IMR-90 (cell line): ENCODE measurements around the gene LEKR1. TPM values are rescaled to one million over a fixed set of nuclear protein-coding genes. Genes with fewer than 3 reads are reported as not detected.

ENCODE experiments used
- ATAC-seq: fragments of 200-7000 bp; cut with Tn5 transposase; 2 replicates; pipeline ENCODE4 v1.9.1; 2020; ENCODE audit warnings: low read depth, mild to moderate bottlenecking, moderate library complexity
- BruUV-seq: library from RNA; stranded (reverse); fragments of 400-500 nt; replicated peaks from 2 replicates; lab custom pipeline; 2021; lab: Mats Ljungman, UMichigan
- CTCF ChIA-PET: fragments of 300-600 bp; formaldehyde crosslinking; extraction: SDS; loops from one replicate; lab custom pipeline; 2021; ENCODE audit warnings: antibody characterized with exemption; lab: Yijun Ruan, JAX
- POLR2A ChIA-PET: fragments of 300-600 bp; sonication (Branson Sonifier 250); formaldehyde crosslinking; loops from one replicate; lab custom pipeline; 2022; ENCODE audit warnings: antibody characterized with exemption; ENCODE audit not compliant: unreplicated experiment; lab: Charles Lee
- DNase-seq: peaks from one replicate; pipeline ENCODE4 v3.0.0; 2013
- H2AFZ ChIP-seq: replicated peaks from 2 replicates; pipeline ENCODE3; 2013; ENCODE audit warnings: low read length, mild to moderate bottlenecking; ENCODE audit not compliant: poor library complexity
- H2AK5ac ChIP-seq: 2 replicates; pipeline ENCODE4 v1.6.1; 2013; ENCODE audit warnings: low read depth, low read length, inconsistent platforms
- H2AK9ac ChIP-seq: replicated peaks from 2 replicates; pipeline ENCODE3; 2013; ENCODE audit warnings: mild to moderate bottlenecking, low read depth, low read length, moderate library complexity; ENCODE audit not compliant: poor library complexity
- H2BK120ac ChIP-seq: 2 replicates; pipeline ENCODE4 v1.6.1; 2013; ENCODE audit warnings: low read depth, low read length, inconsistent platforms
- H2BK15ac ChIP-seq: 3 replicates; pipeline ENCODE4 v1.6.1; 2013; ENCODE audit warnings: low read depth, low read length, inconsistent platforms
- H2BK20ac ChIP-seq: 2 replicates; pipeline ENCODE4 v1.6.1; 2013; ENCODE audit warnings: low read depth, mild to moderate bottlenecking, inconsistent platforms, low read length, moderate library complexity
- H2BK5ac ChIP-seq: 2 replicates; pipeline ENCODE4 v1.6.1; 2013; ENCODE audit warnings: mild to moderate bottlenecking, low read depth, low read length, inconsistent platforms; ENCODE audit not compliant: poor library complexity, severe bottlenecking
- H3K14ac ChIP-seq: replicated peaks from 2 replicates; pipeline ENCODE4 v1.6.1; 2013; ENCODE audit warnings: low read depth, low read length, inconsistent platforms
- H3K18ac ChIP-seq: 2 replicates; pipeline ENCODE4 v1.6.1; 2013; ENCODE audit warnings: low read depth, low read length, control low read depth
- H3K23ac ChIP-seq: 2 replicates; pipeline ENCODE4 v1.6.1; 2013; ENCODE audit warnings: low read depth, low read length, inconsistent platforms
- H3K27ac ChIP-seq: 2 replicates; pipeline ENCODE4 v1.5.1; 2013; ENCODE audit warnings: mild to moderate bottlenecking, control low read depth, low read length; ENCODE audit not compliant: insufficient read depth
- H3K27me3 ChIP-seq: 2 replicates; pipeline ENCODE4 v1.6.1; 2013; ENCODE audit warnings: low read length; ENCODE audit not compliant: control insufficient read depth, insufficient read depth
- H3K36me3 ChIP-seq: 2 replicates; pipeline ENCODE4 v1.6.1; 2013; ENCODE audit warnings: low read length, mixed read lengths; ENCODE audit not compliant: control insufficient read depth, insufficient read depth
- H3K4ac ChIP-seq: 2 replicates; pipeline ENCODE4 v1.6.1; 2013; ENCODE audit warnings: low read depth, low read length, inconsistent platforms
- H3K4me1 ChIP-seq: 2 replicates; pipeline ENCODE4 v1.6.1; 2013; ENCODE audit warnings: low read length, mixed read lengths; ENCODE audit not compliant: control insufficient read depth, insufficient read depth
- H3K4me2 ChIP-seq: 2 replicates; pipeline ENCODE4 v1.6.1; 2013; ENCODE audit warnings: low read depth, mild to moderate bottlenecking, control low read depth, low read length, moderate library complexity
- H3K4me3 ChIP-seq: 2 replicates; pipeline ENCODE4 v1.5.1; 2013; ENCODE audit warnings: low read depth, mild to moderate bottlenecking, control low read depth, low read length, moderate library complexity; ENCODE audit not compliant: insufficient read depth
- H3K56ac ChIP-seq: 2 replicates; pipeline ENCODE4 v1.6.1; 2013; ENCODE audit warnings: low read length, inconsistent platforms; ENCODE audit not compliant: insufficient read depth; ENCODE audit errors: extremely low read depth
- H3K79me1 ChIP-seq, 2 experiments: 2 replicates each; pipeline ENCODE4 v1.6.1; 2013; ENCODE audit warnings: low read length in 2 of 2, inconsistent platforms in 1 of 2, low read depth in 1 of 2
- H3K9ac ChIP-seq: 2 replicates; pipeline ENCODE4 v1.6.1; 2013; ENCODE audit warnings: low read depth, low read length, control low read depth
- H3K9me1 ChIP-seq: 2 replicates; pipeline ENCODE4 v1.6.1; 2013; ENCODE audit warnings: low read length, inconsistent platforms; ENCODE audit not compliant: insufficient read depth
- H3K9me3 ChIP-seq: 2 replicates; pipeline ENCODE4 v1.6.1; 2013; ENCODE audit warnings: low read length; ENCODE audit not compliant: control insufficient read depth, insufficient read depth
- H4K20me1 ChIP-seq: 2 replicates; pipeline ENCODE4 v1.6.1; 2013; ENCODE audit warnings: low read length, inconsistent platforms; ENCODE audit not compliant: insufficient read depth
- H4K5ac ChIP-seq: 2 replicates; pipeline ENCODE4 v1.6.1; 2013; ENCODE audit warnings: mild to moderate bottlenecking, low read depth, low read length, control low read depth
- H4K8ac ChIP-seq, 2 experiments: 2 replicates each; pipeline ENCODE4 v1.6.1; 2013; ENCODE audit warnings: low read depth in 2 of 2, low read length in 2 of 2, control low read depth in 1 of 2, inconsistent platforms in 1 of 2
- H4K91ac ChIP-seq: 2 replicates; pipeline ENCODE4 v1.6.1; 2013; ENCODE audit warnings: low read depth, low read length, inconsistent platforms; ENCODE audit not compliant: insufficient read depth
- ELK1 ChIP-seq: fragments of 150-350 bp; IDR thresholded peaks from 2 replicates; pipeline ENCODE4 v1.6.1; 2016; ENCODE audit warnings: low read depth, mild to moderate bottlenecking, low read length, moderate library complexity, borderline replicate concordance
- MAZ ChIP-seq: IDR thresholded peaks from 2 replicates; pipeline ENCODE4 v1.6.1; 2012; ENCODE audit warnings: low read depth, mild to moderate bottlenecking, low read length, improper control_type of control experiment, moderate library complexity, borderline replicate concordance
- POLR2A ChIP-seq: IDR thresholded peaks from 2 replicates; pipeline ENCODE4 v1.6.1; 2012; ENCODE audit warnings: mild to moderate bottlenecking, low read depth, low read length
- RAD21 ChIP-seq: IDR thresholded peaks from 2 replicates; pipeline ENCODE4 v1.6.1; 2012; ENCODE audit warnings: low read length, improper control_type of control experiment
- USF2 ChIP-seq: fragments of 150-350 bp; IDR thresholded peaks from 2 replicates; pipeline ENCODE4 v1.6.1; 2017; ENCODE audit warnings: mild to moderate bottlenecking, antibody characterized with exemption, low read length, low read depth
- whole genome bisulfite sequencing, 2 experiments: methylation state at CpG; one replicate each; pipeline versions ENCODE4 v1.1.5 to v1.1.7; 2013; ENCODE audit warnings: missing lambda C conversion rate in 2 of 2; ENCODE audit not compliant: insufficient read length in 1 of 2; ENCODE audit errors: extremely low coverage in 2 of 2; 5-methylcytosine and 5-hydroxymethylcytosine counted together
- dilution Hi-C: fragments of 300-500 bp; cut with HindIII; formaldehyde crosslinking; loops from one replicate; pipeline ENCODE4 v1.14.3; 2018; ENCODE audit warnings: low sequenced_read_pairs; ENCODE audit not compliant: unreplicated experiment
- in situ Hi-C: fragments of 300-500 bp; cut with MboI; formaldehyde crosslinking; loops from 3 replicates; pipeline ENCODE4 v1.14.3; 2019; ENCODE audit warnings: low sequenced_read_pairs, inconsistent platforms, mixed read lengths
- intact Hi-C: fragments of 100-400 bp; cut with micrococcal nuclease; formaldehyde crosslinking; loops from 2 replicates; pipeline ENCODE4 v1.10.0; 2022
- polyA plus RNA-seq, 3 experiments: library from polyadenylated mRNA; depleted of rRNA; stranded (reverse); fragments of >200 nt; gene quantifications; 2 replicates each; pipeline ENCODE4 v1.2.3, GENCODE V29; 2012; ENCODE audit warnings: low replicate concordance in 1 of 3
- total RNA-seq: library from RNA; depleted of rRNA; stranded (reverse); fragments of >200 nt; gene quantifications from 2 replicates; pipeline ENCODE4 v1.2.3, GENCODE V29; 2012

Gene LEKR1
- total and polyA plus RNA-seq, 2 of the 4 experiments (the other 2 are of a cell fraction), result 0.19 to 0.36 TPM

DNA sequence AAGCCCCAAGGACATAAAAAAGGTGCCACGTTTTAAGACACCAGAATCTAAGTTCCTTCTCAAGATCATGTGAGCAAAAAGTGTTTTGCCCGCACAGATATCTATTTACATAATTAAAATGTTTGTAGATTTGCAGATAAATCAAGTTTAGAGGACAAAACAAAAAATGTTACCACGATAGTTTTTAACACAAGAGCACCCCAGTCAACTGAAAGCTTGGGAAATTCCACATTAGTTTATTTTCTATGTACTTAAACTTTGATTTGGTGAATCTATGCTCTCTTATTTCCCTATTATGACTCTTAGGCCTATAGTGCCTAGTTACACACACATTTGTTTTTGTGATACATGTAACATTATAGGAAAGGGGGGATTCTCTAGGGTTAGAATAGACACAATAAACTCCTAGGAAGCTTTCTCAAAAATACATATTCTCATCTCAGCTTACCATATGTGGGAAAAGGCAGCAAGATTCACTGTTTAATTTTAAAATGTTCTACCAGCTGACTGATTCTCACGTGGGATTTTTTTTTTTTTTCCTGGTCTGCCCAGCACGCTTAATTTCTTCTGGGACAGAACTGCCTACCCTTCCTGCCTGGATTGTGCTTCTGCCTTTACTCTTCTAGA lies 8.4 kb upstream of the LEKR1 start:
- H3K27ac ChIP-seq, result peak overlapping the region; percentile 97
- peak overlapping the region; percentile 88 for H2BK5ac ChIP-seq
- peak overlapping the region; percentile 92 for H2BK15ac ChIP-seq
- H2AK5ac ChIP-seq, result peak overlapping the region; percentile 100
- no peak for ATAC-seq
- no CpG with 5 or more reads among the region's 5 CpGs for WGBS, 2 experiments
- H3K27me3 ChIP-seq, result no peaks in the 10 kb centered on the region
- no peaks in the 10 kb centered on the region for H3K36me3 ChIP-seq
- peaks cover 21% of the 10 kb centered on the region for H3K4me1 ChIP-seq
- H3K23ac ChIP-seq, result peak overlapping the region; percentile 99
- no peaks in the 10 kb centered on the region for H4K20me1 ChIP-seq
- in situ Hi-C loops (loop anchor here (5.0 kb wide), 2 partner anchors 130 to 265 kb away; no protein-coding TSS in a partner anchor), intact Hi-C loops (loop anchor here (2.0 to 5.0 kb wide), 6 partner anchors 125 to 313 kb away; partner anchors contain the start of gene TIPARP), dilution Hi-C loops (no loop called here)
- H3K56ac ChIP-seq, result peak overlapping the region; percentile 96
- no peak overlapping the region for H2AFZ ChIP-seq
- ChIA-PET CTCF (interaction anchor here (1.2 kb wide), 1 partner anchor 24 kb away, joined by 4 read pairs; no protein-coding TSS in a partner anchor), POLR2A (no interaction called here)
- peak overlapping the region; percentile 44; the same call in 1 of the 2 replicates for H3K4me3 ChIP-seq
- no peaks in the 10 kb centered on the region for H3K9me3 ChIP-seq
- peak overlapping the region; percentile 99 for H4K91ac ChIP-seq
- peak overlapping the region; percentile 95 for H3K14ac ChIP-seq
- H3K4me2 ChIP-seq, result peak overlapping the region; percentile 92
- peak overlapping the region; percentile 98 for H2BK120ac ChIP-seq
- H2BK20ac ChIP-seq, result peak overlapping the region; percentile 96
- no TSS peak for BruUV-seq
- H3K18ac ChIP-seq, result peak overlapping the region; percentile 100
- DNase-seq, result no peak
- H4K5ac ChIP-seq, result peak overlapping the region; percentile 100
- TF ChIP-seq USF2 (no peak), RAD21 (no peak), ELK1 (no peak), POLR2A (peak; percentile 93), MAZ (no peak)
- peaks cover 0 to 13% of the 10 kb centered on the region in 2 experiments; a peak in 2 of 4 replicates for H3K79me1 ChIP-seq
- H3K4ac ChIP-seq, result peak overlapping the region; percentile 99
- H4K8ac ChIP-seq, result peak overlapping the region; percentile 80 to 90
- peak overlapping the region; percentile 84; the same call in 1 of the 2 replicates for H3K9ac ChIP-seq
- H3K9me1 ChIP-seq, result peaks cover 12% of the 10 kb centered on the region
- H2AK9ac ChIP-seq, result peak overlapping the region; percentile 45
